Measurements from ENCODE around the gene TULP4.
A peak's percentile ranks its signal among the peaks of the same experiment; 100 is the strongest.

TULP4 gene

GRCh38 chr6:158405933-158406332 lies 93.7 kb downstream of the TULP4 start:
- WGBS: 87% methylated on average over 2 of the region's 2 CpGs
- Histone ChIP-seq H4K8ac (ENCODE audit: low read length) (no peak overlapping the region), H2AFZ (ENCODE audit: low read depth, low read length) (no peak overlapping the region), H3K9me3 (ENCODE audit: control insufficient read depth, low read length) (no peaks in the 10 kb centered on the region), H3K27me3 (ENCODE audit: control insufficient read depth in 1 of 2, insufficient read depth in 1 of 2, low read length in 2 of 2) (no peaks in the 10 kb centered on the region), H3K18ac (ENCODE audit: low read depth in 1 of 2, low read length in 2 of 2) (no peak overlapping the region), H3K27ac (ENCODE audit: low read length, poor library complexity, severe bottlenecking) (no peak overlapping the region), H3K36me3 (ENCODE audit: control insufficient read depth in 1 of 2, insufficient read depth in 2 of 2, low read depth in 1 of 2, low read length in 2 of 2) (peaks cover 0 to 3% of the 10 kb centered on the region in 2 experiments), H2BK15ac (ENCODE audit: low read depth, poor library complexity, severe bottlenecking) (no peak overlapping the region), H2BK5ac (ENCODE audit: low read depth, low read length, poor library complexity, severe bottlenecking) (no peak overlapping the region), H3K14ac (ENCODE audit: low read length in 2 of 2) (no peak overlapping the region), H3K23ac (ENCODE audit: low read length in 2 of 2) (no peak overlapping the region), H3K79me1 (replicated peaks; ENCODE audit: low read length, poor library complexity, severe bottlenecking) (peaks cover 28% of the 10 kb centered on the region), H4K91ac (ENCODE audit: low read length) (no peak overlapping the region), H2BK12ac (ENCODE audit: low read length in 2 of 2) (no peak overlapping the region), H3K4me1 (ENCODE audit: control insufficient read depth, insufficient read depth, low read depth, low read length) (peaks cover 3% of the 10 kb centered on the region), H3K4me2 (ENCODE audit: low read length, poor library complexity, severe bottlenecking) (no peak overlapping the region), H3K4me3 (ENCODE audit: insufficient read depth in 1 of 2, low read depth in 1 of 2, low read length in 2 of 2) (no peak overlapping the region), H3K4ac (ENCODE audit: low read depth in 1 of 2, low read length in 2 of 2) (no peak overlapping the region), H3K9ac (ENCODE audit: low read length) (no peak overlapping the region), H2AK5ac (ENCODE audit: low read length, severe bottlenecking) (no peak overlapping the region), H2BK120ac (ENCODE audit: low read depth, low read length) (no peak overlapping the region)
- DNase-seq: no peak

GRCh38 chr6:158406736-158407135 lies 94.5 kb downstream of the TULP4 start:
- H3K18ac ChIP-seq (ENCODE audit: low read depth in 1 of 2, low read length in 2 of 2): no peak overlapping the region
- no peaks in the 10 kb centered on the region for H3K36me3 ChIP-seq (ENCODE audit: control insufficient read depth in 1 of 2, insufficient read depth in 2 of 2, low read depth in 1 of 2, low read length in 2 of 2)
- H2AFZ ChIP-seq (ENCODE audit: low read depth, low read length): no peak overlapping the region
- H2AK5ac ChIP-seq (ENCODE audit: low read length, severe bottlenecking): no peak overlapping the region
- peaks cover 2% of the 10 kb centered on the region for H3K4me1 ChIP-seq (ENCODE audit: control insufficient read depth, insufficient read depth, low read depth, low read length)
- no peak overlapping the region for H3K14ac ChIP-seq (ENCODE audit: low read length in 2 of 2)
- no peaks in the 10 kb centered on the region for H3K9me3 ChIP-seq (ENCODE audit: control insufficient read depth, low read length)
- no peak overlapping the region for H2BK15ac ChIP-seq (ENCODE audit: low read depth, poor library complexity, severe bottlenecking)
- H4K91ac ChIP-seq (ENCODE audit: low read length): no peak overlapping the region
- no peak overlapping the region for H2BK120ac ChIP-seq (ENCODE audit: low read depth, low read length)
- H3K27me3 ChIP-seq (ENCODE audit: control insufficient read depth in 1 of 2, insufficient read depth in 1 of 2, low read length in 2 of 2): no peaks in the 10 kb centered on the region
- no peak overlapping the region for H4K8ac ChIP-seq (ENCODE audit: low read length)
- H3K23ac ChIP-seq (ENCODE audit: low read length in 2 of 2): no peak overlapping the region
- DNase-seq: no peak
- H3K9ac ChIP-seq (ENCODE audit: low read length): no peak overlapping the region
- H2BK5ac ChIP-seq (ENCODE audit: low read depth, low read length, poor library complexity, severe bottlenecking): no peak overlapping the region
- peaks cover 24% of the 10 kb centered on the region for H3K79me1 ChIP-seq (replicated peaks; ENCODE audit: low read length, poor library complexity, severe bottlenecking)
- no peak overlapping the region for H2BK12ac ChIP-seq (ENCODE audit: low read length in 2 of 2)
- H3K4me3 ChIP-seq (ENCODE audit: insufficient read depth in 1 of 2, low read depth in 1 of 2, low read length in 2 of 2): no peak overlapping the region
- no peak overlapping the region for H3K27ac ChIP-seq (ENCODE audit: low read length, poor library complexity, severe bottlenecking)
- H3K4ac ChIP-seq (ENCODE audit: low read depth in 1 of 2, low read length in 2 of 2): no peak overlapping the region
- H3K4me2 ChIP-seq (ENCODE audit: low read length, poor library complexity, severe bottlenecking): no peak overlapping the region
- 100% methylated on average over 2 of the region's 2 CpGs for WGBS

GRCh38 chr6:158408013-158408412 lies 95.7 kb downstream of the TULP4 start:
- H2AK5ac ChIP-seq (ENCODE audit: low read length, severe bottlenecking): no peak overlapping the region
- no peak overlapping the region for H4K91ac ChIP-seq (ENCODE audit: low read length)
- no peak overlapping the region for H2BK12ac ChIP-seq (ENCODE audit: low read length in 2 of 2)
- peaks cover 6% of the 10 kb centered on the region for H3K4me1 ChIP-seq (ENCODE audit: control insufficient read depth, insufficient read depth, low read depth, low read length)
- H4K8ac ChIP-seq (ENCODE audit: low read length): no peak overlapping the region
- H3K27me3 ChIP-seq (ENCODE audit: control insufficient read depth in 1 of 2, insufficient read depth in 1 of 2, low read length in 2 of 2): no peaks in the 10 kb centered on the region
- no peak overlapping the region for H3K23ac ChIP-seq (ENCODE audit: low read length in 2 of 2)
- H3K27ac ChIP-seq (ENCODE audit: low read length, poor library complexity, severe bottlenecking): no peak overlapping the region
- H3K18ac ChIP-seq (ENCODE audit: low read depth in 1 of 2, low read length in 2 of 2): no peak overlapping the region
- no peak overlapping the region for H3K4me2 ChIP-seq (ENCODE audit: low read length, poor library complexity, severe bottlenecking)
- H3K79me1 ChIP-seq (replicated peaks; ENCODE audit: low read length, poor library complexity, severe bottlenecking): peaks cover 26% of the 10 kb centered on the region
- 98% methylated on average over 8 of the region's 9 CpGs for WGBS
- H3K4ac ChIP-seq (ENCODE audit: low read depth in 1 of 2, low read length in 2 of 2): no peak overlapping the region
- H2BK15ac ChIP-seq (ENCODE audit: low read depth, poor library complexity, severe bottlenecking): no peak overlapping the region
- no peak for DNase-seq
- no peak overlapping the region for H3K14ac ChIP-seq (ENCODE audit: low read length in 2 of 2)
- H3K4me3 ChIP-seq (ENCODE audit: insufficient read depth in 1 of 2, low read depth in 1 of 2, low read length in 2 of 2): peak overlapping the region in 1 of 2 experiments; percentile 3
- H3K36me3 ChIP-seq (ENCODE audit: control insufficient read depth in 1 of 2, insufficient read depth in 2 of 2, low read depth in 1 of 2, low read length in 2 of 2): peaks cover 0 to 2% of the 10 kb centered on the region in 2 experiments
- no peak overlapping the region for H2BK5ac ChIP-seq (ENCODE audit: low read depth, low read length, poor library complexity, severe bottlenecking)
- H2BK120ac ChIP-seq (ENCODE audit: low read depth, low read length): no peak overlapping the region
- no peak overlapping the region for H2AFZ ChIP-seq (ENCODE audit: low read depth, low read length)
- H3K9me3 ChIP-seq (ENCODE audit: control insufficient read depth, low read length): no peaks in the 10 kb centered on the region
- no peak overlapping the region for H3K9ac ChIP-seq (ENCODE audit: low read length)

- no peak overlapping the region for H3K27ac ChIP-seq (ENCODE audit: low read length, poor library complexity, severe bottlenecking)
- H3K4ac ChIP-seq (ENCODE audit: low read depth in 1 of 2, low read length in 2 of 2): peak overlapping the region in 1 of 2 experiments; percentile 12
- H4K8ac ChIP-seq (ENCODE audit: low read length): no peak overlapping the region
- no peak overlapping the region for H2BK120ac ChIP-seq (ENCODE audit: low read depth, low read length)
- peaks cover 27% of the 10 kb centered on the region for H3K79me1 ChIP-seq (replicated peaks; ENCODE audit: low read length, poor library complexity, severe bottlenecking)
- peak overlapping the region in 1 of 2 experiments; percentile 45 for H3K14ac ChIP-seq (ENCODE audit: low read length in 2 of 2)
- no peaks in the 10 kb centered on the region for H3K27me3 ChIP-seq (ENCODE audit: control insufficient read depth in 1 of 2, insufficient read depth in 1 of 2, low read length in 2 of 2)
- peaks cover 6% of the 10 kb centered on the region in 2 experiments for H3K36me3 ChIP-seq (ENCODE audit: control insufficient read depth in 1 of 2, insufficient read depth in 2 of 2, low read depth in 1 of 2, low read length in 2 of 2)
- H2AFZ ChIP-seq (ENCODE audit: low read depth, low read length): no peak overlapping the region
- H3K18ac ChIP-seq (ENCODE audit: low read depth in 1 of 2, low read length in 2 of 2): peak overlapping the region in 1 of 2 experiments; percentile 59
- H3K4me1 ChIP-seq (ENCODE audit: control insufficient read depth, insufficient read depth, low read depth, low read length): peaks cover 6% of the 10 kb centered on the region
- peak; percentile 53 for DNase-seq
- H2BK12ac ChIP-seq (ENCODE audit: low read length in 2 of 2): no peak overlapping the region
- no peak overlapping the region for H3K9ac ChIP-seq (ENCODE audit: low read length)
- no peak overlapping the region for H2AK5ac ChIP-seq (ENCODE audit: low read length, severe bottlenecking)
- H4K91ac ChIP-seq (ENCODE audit: low read length): no peak overlapping the region
- peak overlapping the region in 1 of 2 experiments; percentile 11 for H3K4me3 ChIP-seq (ENCODE audit: insufficient read depth in 1 of 2, low read depth in 1 of 2, low read length in 2 of 2)
- H3K23ac ChIP-seq (ENCODE audit: low read length in 2 of 2): no peak overlapping the region
- WGBS: 63% methylated on average over 9 of the region's 9 CpGs
- H3K4me2 ChIP-seq (ENCODE audit: low read length, poor library complexity, severe bottlenecking): no peak overlapping the region
- H2BK5ac ChIP-seq (ENCODE audit: low read depth, low read length, poor library complexity, severe bottlenecking): no peak overlapping the region
- no peaks in the 10 kb centered on the region for H3K9me3 ChIP-seq (ENCODE audit: control insufficient read depth, low read length)
- no peak overlapping the region for H2BK15ac ChIP-seq (ENCODE audit: low read depth, poor library complexity, severe bottlenecking)
Observed at GRCh38 chr6:158408552-158409130, 96.4 kb downstream of the TULP4 start.
